ENCODE measurements around the gene SIX3. TPM values are rescaled to one million over a fixed set of nuclear protein-coding genes. Genes with fewer than 3 reads are reported as not detected.

Gene SIX3
- total and polyA plus RNA-seq, 2 experiments from 2014 or later: 0.21 to 0.28 TPM

DNA sequence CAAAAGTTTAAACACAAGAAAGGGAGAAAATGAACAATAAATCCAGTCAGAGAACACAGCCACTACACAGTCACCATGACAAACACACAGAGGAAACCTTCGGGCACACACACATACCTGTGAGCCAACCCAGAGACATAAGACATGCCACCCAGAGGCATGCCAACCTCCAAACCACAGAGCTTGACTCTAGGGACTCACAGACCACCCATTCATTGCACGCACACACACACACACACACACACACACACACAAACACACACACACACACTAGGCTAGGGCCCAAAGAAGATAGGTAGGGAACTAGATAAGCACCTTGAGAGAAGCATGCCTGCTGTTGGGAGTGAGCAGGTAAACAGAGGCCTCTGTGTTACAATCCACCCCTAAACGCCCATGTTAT is 9.1 kb downstream of the SIX3 start:
- H3K36me3 Mint-ChIP-seq (ENCODE audit: low read depth): no peaks in the 10 kb centered on the region; the same call in 1 of the 3 replicates
- Histone ChIP-seq H3K4me1 (ENCODE audit: insufficient read depth) (peaks cover 60% of the 10 kb centered on the region), H3K36me3 (ENCODE audit: insufficient read depth) (no peaks in the 10 kb centered on the region), H3F3A (replicated peaks; ENCODE audit: low read depth) (peaks cover 29% of the 10 kb centered on the region), H3K27ac (ENCODE audit: low read depth) (no peak overlapping the region), H3K4me2 (peak overlapping the region; percentile 85), H3K4me3 (0 out of 2 replicates have a peak overlapping the region, but pooled peaks have one; percentile 10), H3K27me3 (ENCODE audit: insufficient read depth) (peaks cover 100% of the 10 kb centered on the region), H2AFZ (no peak overlapping the region), H3K9me2 (ENCODE audit: insufficient read depth) (no peaks in the 10 kb centered on the region), H3K79me2 (replicated peaks; ENCODE audit: insufficient read depth) (no peaks in the 10 kb centered on the region), H4K20me1 (replicated peaks; ENCODE audit: insufficient read depth) (peaks cover 3% of the 10 kb centered on the region; the same call in 1 of the 2 replicates)
- peaks cover 6% of the 10 kb centered on the region; the same call in 2 of the 3 replicates for H3K9me3 Mint-ChIP-seq
- TF ChIP-seq ETS1 (IDR thresholded peaks at IDR 0.05) (no peak), CTCF (conservative IDR thresholded peaks at IDR 0.05; ENCODE audit: low read depth in 2 of 2) (no peak)
- H3K27me3 Mint-ChIP-seq (ENCODE audit: insufficient read depth, low read depth, poor library complexity): peaks cover 97% of the 10 kb centered on the region
- ATAC-seq: no peak
- no peak overlapping the region for H3K27ac Mint-ChIP-seq
- H3K4me1 Mint-ChIP-seq: peaks cover 58% of the 10 kb centered on the region
- no peak for DNase-seq (ENCODE audit: low spot score)
- H3K4me3 Mint-ChIP-seq: peak overlapping the region; percentile 58; the same call in 2 of the 3 replicates

GRCh38 chr2:44951124-44951523 is 9.6 kb downstream of the SIX3 start:
- Histone ChIP-seq H3K79me2 (replicated peaks; ENCODE audit: insufficient read depth) (no peaks in the 10 kb centered on the region), H3F3A (replicated peaks; ENCODE audit: low read depth) (peaks cover 25% of the 10 kb centered on the region), H3K4me2 (no peak overlapping the region; the same call in 1 of the 2 replicates), H3K4me3 (0 out of 2 replicates have a peak overlapping the region, but pooled peaks have one; percentile 10), H3K36me3 (ENCODE audit: insufficient read depth) (no peaks in the 10 kb centered on the region), H3K9me2 (ENCODE audit: insufficient read depth) (no peaks in the 10 kb centered on the region), H4K20me1 (replicated peaks; ENCODE audit: insufficient read depth) (peaks cover 3% of the 10 kb centered on the region; the same call in 1 of the 2 replicates), H3K27me3 (ENCODE audit: insufficient read depth) (peaks cover 100% of the 10 kb centered on the region), H3K4me1 (ENCODE audit: insufficient read depth) (peaks cover 59% of the 10 kb centered on the region), H3K27ac (ENCODE audit: low read depth) (no peak overlapping the region), H2AFZ (no peak overlapping the region)
- H3K4me1 Mint-ChIP-seq: peaks cover 57% of the 10 kb centered on the region
- peak overlapping the region; percentile 21; the same call in 1 of the 3 replicates for H3K4me3 Mint-ChIP-seq
- TF ChIP-seq REST (IDR thresholded peaks at IDR 0.05; ENCODE audit: unreplicated experiment) (no peak), ZNF331 (CRISPR knock-in tag; IDR thresholded peaks at IDR 0.05; ENCODE audit: low read depth) (no peak), EZH2phosphoT487 (IDR thresholded peaks at IDR 0.05; ENCODE audit: unreplicated experiment) (no peak), EZH2 (IDR thresholded peaks at IDR 0.05; ENCODE audit: low read depth, unreplicated experiment) (peak; percentile 9)
- ATAC-seq: no peak
- H3K36me3 Mint-ChIP-seq (ENCODE audit: low read depth): no peaks in the 10 kb centered on the region; the same call in 1 of the 3 replicates
- peaks cover 97% of the 10 kb centered on the region for H3K27me3 Mint-ChIP-seq (ENCODE audit: insufficient read depth, low read depth, poor library complexity)
- H3K9me3 Mint-ChIP-seq: peaks cover 6% of the 10 kb centered on the region; the same call in 2 of the 3 replicates
- DNase-seq (ENCODE audit: low spot score): no peak
- H3K27ac Mint-ChIP-seq: no peak overlapping the region

Data from GM23338 (cell line).